ENCODE measurements around the gene WDR82. TPM values are rescaled to one million over a fixed set of nuclear protein-coding genes. Genes with fewer than 3 reads are reported as not detected.

Gene WDR82
- total RNA-seq, 2 donors from 2014 or later = 78.4 to 84.2 TPM

DNA sequence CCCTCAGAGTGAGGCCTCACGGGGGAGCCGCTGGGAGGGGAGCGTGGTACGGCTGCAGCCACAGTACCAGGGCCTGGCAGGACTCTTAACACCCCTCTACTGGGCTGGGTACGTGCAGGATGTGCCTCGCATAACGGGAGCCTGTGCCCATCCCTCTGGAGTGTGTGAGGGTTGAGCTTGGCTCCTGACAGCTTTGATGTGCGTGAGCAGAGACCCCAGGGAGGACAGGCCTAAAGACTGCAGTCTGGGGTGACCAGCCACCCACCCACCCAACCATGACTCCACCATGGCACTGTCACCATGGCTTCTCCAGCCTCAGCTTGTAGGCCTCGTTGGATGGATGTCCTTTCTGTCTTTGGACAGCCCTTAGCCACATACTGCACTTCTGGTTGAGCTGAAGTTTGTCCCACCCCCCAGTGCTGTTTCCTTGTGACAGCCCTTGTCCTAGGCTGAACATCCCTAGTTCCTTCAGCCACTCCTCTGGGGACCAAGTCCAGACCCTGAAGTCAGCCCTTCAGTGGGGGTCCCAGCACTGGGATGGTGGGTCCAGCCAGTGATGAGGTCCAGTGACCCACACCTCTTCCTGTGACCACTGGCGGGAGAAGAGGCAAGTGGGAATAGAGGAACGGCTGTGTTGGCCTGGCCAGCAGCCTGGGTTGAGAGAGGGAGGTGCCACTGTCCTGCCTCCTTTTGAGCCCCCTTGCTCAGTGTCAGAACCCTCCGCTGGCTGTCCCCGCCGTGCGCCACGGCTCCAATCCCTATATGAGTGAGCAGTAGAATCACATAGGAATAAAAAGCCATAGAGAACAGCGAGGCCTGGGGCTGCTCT, 15.3 kb upstream of the WDR82 start:
- H3K36me3 Mint-ChIP-seq (ENCODE audit: low read depth) = peaks cover 1% of the 10 kb centered on the region
- Histone ChIP-seq H3K4me3 (ENCODE audit: low read length) (no peak overlapping the region), H3K27me3 (ENCODE audit: control insufficient read depth, insufficient read depth, low read length, poor library complexity, severe bottlenecking) (no peaks in the 10 kb centered on the region), H3K36me3 (ENCODE audit: control insufficient read depth, insufficient read depth, low read length) (peaks cover 11% of the 10 kb centered on the region), H3K9ac (ENCODE audit: extremely low read depth, low read length, poor library complexity, severe bottlenecking) (no peak overlapping the region), H3K4me1 (ENCODE audit: control insufficient read depth, insufficient read depth, low read length) (peaks cover 19% of the 10 kb centered on the region), H3K9me3 (ENCODE audit: control insufficient read depth, low read length) (no peaks in the 10 kb centered on the region), H3K27ac (ENCODE audit: low read depth, low read length) (no peak overlapping the region)
- DNase-seq = no peak
- no peaks in the 10 kb centered on the region for H3K9me3 Mint-ChIP-seq
- TF ChIP-seq, protein P1, sequence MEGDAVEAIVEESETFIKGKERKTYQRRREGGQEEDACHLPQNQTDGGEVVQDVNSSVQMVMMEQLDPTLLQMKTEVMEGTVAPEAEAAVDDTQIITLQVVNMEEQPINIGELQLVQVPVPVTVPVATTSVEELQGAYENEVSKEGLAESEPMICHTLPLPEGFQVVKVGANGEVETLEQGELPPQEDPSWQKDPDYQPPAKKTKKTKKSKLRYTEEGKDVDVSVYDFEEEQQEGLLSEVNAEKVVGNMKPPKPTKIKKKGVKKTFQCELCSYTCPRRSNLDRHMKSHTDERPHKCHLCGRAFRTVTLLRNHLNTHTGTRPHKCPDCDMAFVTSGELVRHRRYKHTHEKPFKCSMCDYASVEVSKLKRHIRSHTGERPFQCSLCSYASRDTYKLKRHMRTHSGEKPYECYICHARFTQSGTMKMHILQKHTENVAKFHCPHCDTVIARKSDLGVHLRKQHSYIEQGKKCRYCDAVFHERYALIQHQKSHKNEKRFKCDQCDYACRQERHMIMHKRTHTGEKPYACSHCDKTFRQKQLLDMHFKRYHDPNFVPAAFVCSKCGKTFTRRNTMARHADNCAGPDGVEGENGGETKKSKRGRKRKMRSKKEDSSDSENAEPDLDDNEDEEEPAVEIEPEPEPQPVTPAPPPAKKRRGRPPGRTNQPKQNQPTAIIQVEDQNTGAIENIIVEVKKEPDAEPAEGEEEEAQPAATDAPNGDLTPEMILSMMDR (conservative IDR thresholded peaks at IDR 0.05) = no peak
- no peak overlapping the region for H3K27ac Mint-ChIP-seq
- H3K27me3 Mint-ChIP-seq (ENCODE audit: insufficient read depth) = no peaks in the 10 kb centered on the region
- H3K4me3 Mint-ChIP-seq = no peak overlapping the region
- peaks cover 22% of the 10 kb centered on the region for H3K4me1 Mint-ChIP-seq
- 94 to 98% methylated on average over 8 to 17 of the region's 17 CpGs for WGBS, 2 experiments (ENCODE audit: insufficient coverage in 1 of 2, insufficient read length in 1 of 2)

- H3K27ac ChIP-seq (ENCODE audit: low read depth, low read length) = no peak overlapping the region
- 94 to 95% methylated on average over 14 to 20 of the region's 20 CpGs for WGBS, 2 experiments (ENCODE audit: insufficient coverage in 1 of 2, insufficient read length in 1 of 2)
- H3K27ac Mint-ChIP-seq = no peak overlapping the region
- peaks cover 11% of the 10 kb centered on the region for H3K36me3 ChIP-seq (ENCODE audit: control insufficient read depth, insufficient read depth, low read length)
- peaks cover 1% of the 10 kb centered on the region for H3K36me3 Mint-ChIP-seq (ENCODE audit: low read depth)
- H3K4me3 ChIP-seq (ENCODE audit: low read length) = no peak overlapping the region
- no peak for DNase-seq
- no peaks in the 10 kb centered on the region for H3K9me3 ChIP-seq (ENCODE audit: control insufficient read depth, low read length)
- H3K4me1 Mint-ChIP-seq = peaks cover 13% of the 10 kb centered on the region
- H3K9me3 Mint-ChIP-seq = no peaks in the 10 kb centered on the region
- H3K4me3 Mint-ChIP-seq = no peak overlapping the region
- H3K27me3 ChIP-seq (ENCODE audit: control insufficient read depth, insufficient read depth, low read length, poor library complexity, severe bottlenecking) = no peaks in the 10 kb centered on the region
- H3K9ac ChIP-seq (ENCODE audit: extremely low read depth, low read length, poor library complexity, severe bottlenecking) = no peak overlapping the region
- no peaks in the 10 kb centered on the region for H3K27me3 Mint-ChIP-seq (ENCODE audit: insufficient read depth)
- TF ChIP-seq, protein P1 (conservative IDR thresholded peaks at IDR 0.05) = no peak
- H3K4me1 ChIP-seq (ENCODE audit: control insufficient read depth, insufficient read depth, low read length) = peaks cover 14% of the 10 kb centered on the region
These were observed 14.0 kb upstream of the WDR82 start for GRCh38 chr3:52292247-52293065.

DNA sequence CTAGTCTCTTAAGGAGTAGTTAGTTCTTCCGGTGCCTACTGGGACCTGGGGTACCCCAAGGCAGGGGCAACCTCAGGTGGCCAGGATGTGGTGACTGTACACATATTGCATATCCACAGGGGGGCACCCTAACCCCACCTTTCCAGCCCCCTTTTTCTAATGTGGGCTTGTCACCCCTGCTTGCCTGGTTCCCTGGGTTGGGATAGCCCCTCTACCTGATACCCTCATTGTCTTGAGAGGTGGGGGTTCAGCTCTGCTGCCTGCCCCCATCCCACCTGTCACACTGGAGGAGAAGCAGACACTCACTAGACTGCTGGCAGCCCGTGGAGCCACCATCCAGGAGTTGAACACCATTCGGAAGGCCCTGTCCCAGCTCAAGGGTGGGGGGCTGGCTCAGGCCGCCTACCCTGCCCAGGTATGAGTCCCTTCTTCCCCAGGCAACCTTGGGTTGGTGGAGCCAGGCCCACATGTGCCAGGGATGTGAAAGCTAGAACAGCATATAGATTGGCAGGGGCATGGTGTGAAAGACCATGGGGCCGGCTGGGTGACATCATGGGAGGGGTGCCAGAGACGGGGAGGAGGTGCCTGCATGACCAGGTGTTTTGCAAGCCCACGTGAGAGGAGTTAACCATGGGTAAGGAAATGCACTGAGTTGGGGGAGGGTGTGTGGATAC, 13.2 kb upstream of the WDR82 start:
- peak; percentile 79 for DNase-seq
- Histone ChIP-seq H3K27ac (ENCODE audit: low read depth, low read length) (no peak overlapping the region), H3K4me3 (ENCODE audit: low read length) (no peak overlapping the region), H3K36me3 (ENCODE audit: control insufficient read depth, insufficient read depth, low read length) (peaks cover 11% of the 10 kb centered on the region), H3K9me3 (ENCODE audit: control insufficient read depth, low read length) (no peaks in the 10 kb centered on the region), H3K27me3 (ENCODE audit: control insufficient read depth, insufficient read depth, low read length, poor library complexity, severe bottlenecking) (no peaks in the 10 kb centered on the region), H3K9ac (ENCODE audit: extremely low read depth, low read length, poor library complexity, severe bottlenecking) (no peak overlapping the region), H3K4me1 (ENCODE audit: control insufficient read depth, insufficient read depth, low read length) (peaks cover 14% of the 10 kb centered on the region)
- TF ChIP-seq, protein P1 (conservative IDR thresholded peaks at IDR 0.05) = peak; percentile 70
- 82 to 88% methylated on average over 3 to 7 of the region's 7 CpGs for WGBS, 2 experiments (ENCODE audit: insufficient coverage in 1 of 2, insufficient read length in 1 of 2)
- Mint-ChIP-seq H3K27me3 (ENCODE audit: insufficient read depth) (no peaks in the 10 kb centered on the region), H3K9me3 (no peaks in the 10 kb centered on the region), H3K27ac (no peak overlapping the region), H3K4me1 (peaks cover 18% of the 10 kb centered on the region), H3K4me3 (no peak overlapping the region), H3K36me3 (ENCODE audit: low read depth) (peaks cover 1% of the 10 kb centered on the region)

Measured in endodermal cell (in vitro differentiated cells).